GM19193 (cell line): ENCODE measurements around the gene PDE4D.

Experiments
- POLR2A ChIP-seq: IDR thresholded peaks from 4 replicates; pipeline ENCODE4 v1.6.1; 2011; ENCODE audit not compliant: insufficient read depth, insufficient read length; ENCODE audit errors: extremely low read depth

PDE4D gene

GRCh38 chr5:59698207-59699178 lies 195.0 kb downstream of the PDE4D start:
- TF ChIP-seq POLR2A = no peak

- TF ChIP-seq POLR2A = no peak
Measured at GRCh38 chr5:59694411-59694810, 199.1 kb downstream of the PDE4D start.

- TF ChIP-seq POLR2A = no peak
Measured at GRCh38 chr5:59693492-59694309, 199.8 kb downstream of the PDE4D start.

- no peak for TF ChIP-seq POLR2A
Measured at GRCh38 chr5:59685793-59686192, 207.7 kb downstream of the PDE4D start.

- TF ChIP-seq POLR2A = no peak
Measured at GRCh38 chr5:59685191-59685530, 208.4 kb downstream of the PDE4D start.

- TF ChIP-seq POLR2A = no peak
Measured at GRCh38 chr5:59684388-59685190, 208.9 kb downstream of the PDE4D start.

- TF ChIP-seq POLR2A = no peak
Measured at GRCh38 chr5:59683311-59683710, 210.2 kb downstream of the PDE4D start.

- TF ChIP-seq POLR2A = no peak
Measured at GRCh38 chr5:59682542-59682941, 211.0 kb downstream of the PDE4D start.

- TF ChIP-seq POLR2A = no peak
Measured at GRCh38 chr5:59678943-59679342, 214.6 kb downstream of the PDE4D start.

GRCh38 chr5:59674763-59675162 lies 218.8 kb downstream of the PDE4D start:
- no peak for TF ChIP-seq POLR2A

GRCh38 chr5:59673438-59674058 lies 220.0 kb downstream of the PDE4D start:
- no peak for TF ChIP-seq POLR2A

- TF ChIP-seq POLR2A = no peak
Measured at GRCh38 chr5:59666440-59667068, 227.0 kb downstream of the PDE4D start.

- no peak for TF ChIP-seq POLR2A
Measured at GRCh38 chr5:59665086-59665831, 228.3 kb downstream of the PDE4D start.
